ENCODE results near the gene ZNF827. TPM values are rescaled to one million over a fixed set of nuclear protein-coding genes. Genes with fewer than 3 reads are reported as not detected.
A peak's percentile ranks its signal among the peaks of the same experiment; 100 is the strongest.

Gene ZNF827
- total RNA-seq, 4 donors from 2014 or later = 2.6 to 17.9 (median 3.7) TPM

- no peak for DNase-seq (ENCODE audit: low spot score in 2 of 2)
- TF ChIP-seq CTCF (IDR thresholded peaks at IDR 0.05) = no peak
- TF ChIP-seq POLR2A (IDR thresholded peaks at IDR 0.05) = no peak
- no peak overlapping the region for H3K4me3 ChIP-seq (ENCODE audit: low read depth, poor library complexity, severe bottlenecking)
- 92 to 97% methylated on average over 3 of the region's 3 CpGs for WGBS, 2 donors
- intact Hi-C loops (cut with DNase I; ENCODE audit: low total_unique reads) = no loop called here
These were observed 163.2 kb downstream of the ZNF827 start for GRCh38 chr4:145775406-145775805.

GRCh38 chr4:145774473-145774872 lies 164.2 kb downstream of the ZNF827 start:
- 93 to 95% methylated on average over 6 of the region's 6 CpGs for WGBS, 2 donors
- TF ChIP-seq POLR2A (IDR thresholded peaks at IDR 0.05) (no peak), CTCF (IDR thresholded peaks at IDR 0.05) (no peak)
- H3K4me3 ChIP-seq (ENCODE audit: low read depth, poor library complexity, severe bottlenecking) = no peak overlapping the region
- intact Hi-C loops (cut with DNase I; ENCODE audit: low total_unique reads) = no loop called here
- DNase-seq (ENCODE audit: low spot score in 2 of 2) = no peak

GRCh38 chr4:145773581-145774234 lies 164.9 kb downstream of the ZNF827 start:
- intact Hi-C loops (cut with DNase I; ENCODE audit: low total_unique reads) = no loop called here
- H3K4me3 ChIP-seq (ENCODE audit: low read depth, poor library complexity, severe bottlenecking) = no peak overlapping the region
- no peak for TF ChIP-seq POLR2A (IDR thresholded peaks at IDR 0.05)
- no peak for TF ChIP-seq CTCF (IDR thresholded peaks at IDR 0.05)
- peak in 1 of 2 donors; percentile 25 for DNase-seq (ENCODE audit: low spot score in 2 of 2)
- 79 to 83% methylated on average over 6 of the region's 6 CpGs for WGBS, 2 donors

- WGBS, 2 donors = 89 to 95% methylated on average over 2 of the region's 2 CpGs
- intact Hi-C loops (cut with DNase I; ENCODE audit: low total_unique reads) = no loop called here
These were observed 166.3 kb downstream of the ZNF827 start for GRCh38 chr4:145772347-145772746.

GRCh38 chr4:145770124-145770523 lies 168.5 kb downstream of the ZNF827 start:
- TF ChIP-seq POLR2A (IDR thresholded peaks at IDR 0.05) (no peak), CTCF (IDR thresholded peaks at IDR 0.05) (no peak)
- 82 to 83% methylated on average over 4 of the region's 4 CpGs for WGBS, 2 donors
- DNase-seq (ENCODE audit: low spot score in 2 of 2) = no peak
- no peak overlapping the region for H3K4me3 ChIP-seq (ENCODE audit: low read depth, poor library complexity, severe bottlenecking)
- intact Hi-C loops (cut with DNase I; ENCODE audit: low total_unique reads) = no loop called here

More at GRCh38 chr4:145772347-145772746, 166.3 kb downstream of the ZNF827 start:
- no peak for DNase-seq (ENCODE audit: low spot score in 2 of 2)
- no peak for TF ChIP-seq POLR2A (IDR thresholded peaks at IDR 0.05)
- TF ChIP-seq CTCF (IDR thresholded peaks at IDR 0.05) = no peak
- H3K4me3 ChIP-seq (ENCODE audit: low read depth, poor library complexity, severe bottlenecking) = no peak overlapping the region

Data from lower leg skin (tissue), 4 donors.